ENCODE results near the gene ZNF83.
"Not testable (repeated sequence)": the region's sequence is repeated elsewhere in the genome, so short reads cannot be mapped to it uniquely, and the experiment has no call there.

Gene ZNF83

GRCh38 chr19:52638601-52639000 lies 446 bp upstream of the ZNF83 start:
- peak; percentile 5 for DNase-seq

- no peak for DNase-seq
These were observed 2.2 kb downstream of the ZNF83 start for GRCh38 chr19:52635786-52636570.

- DNase-seq: not testable (repeated sequence)
These were observed 10.7 kb downstream of the ZNF83 start for GRCh38 chr19:52627441-52627840.

GRCh38 chr19:52626915-52627314 lies 11.2 kb downstream of the ZNF83 start:
- no peak for DNase-seq

- no peak for DNase-seq
These were observed 15.9 kb downstream of the ZNF83 start for GRCh38 chr19:52622261-52622660.

- DNase-seq: no peak
These were observed 16.8 kb downstream of the ZNF83 start for GRCh38 chr19:52621376-52621775.

GRCh38 chr19:52613299-52613906 lies 24.8 kb downstream of the ZNF83 start:
- no peak for DNase-seq

GRCh38 chr19:52603558-52604207 lies 34.5 kb downstream of the ZNF83 start:
- no peak for DNase-seq

- no peak for DNase-seq
These were observed 35.2 kb downstream of the ZNF83 start for GRCh38 chr19:52602941-52603340.

GRCh38 chr19:52601974-52602366 lies 36.2 kb downstream of the ZNF83 start:
- DNase-seq: not testable (repeated sequence)

- DNase-seq: peak; percentile 89
These were observed 36.9 kb downstream of the ZNF83 start for GRCh38 chr19:52601025-52601973.

GRCh38 chr19:52600639-52601024 lies 37.5 kb downstream of the ZNF83 start:
- peak; percentile 3 for DNase-seq

GRCh38 chr19:52599241-52599640 lies 38.9 kb downstream of the ZNF83 start:
- DNase-seq: no peak

GRCh38 chr19:52593441-52593840 lies 44.7 kb downstream of the ZNF83 start:
- DNase-seq: not testable (repeated sequence)

- DNase-seq: no peak
These were observed 45.9 kb downstream of the ZNF83 start for GRCh38 chr19:52592301-52592700.

GRCh38 chr19:52590728-52591127 lies 47.4 kb downstream of the ZNF83 start:
- no peak for DNase-seq

- no peak for DNase-seq
These were observed 52.6 kb downstream of the ZNF83 start for GRCh38 chr19:52585604-52586003.

GRCh38 chr19:52584736-52585440 lies 53.3 kb downstream of the ZNF83 start:
- DNase-seq: no peak

- DNase-seq: peak; percentile 92
These were observed 67.9 kb downstream of the ZNF83 start, which contains the start of gene ZNF701 for GRCh38 chr19:52570000-52570861. ZNF701 (plus strand) TSS chr19:52570287; CDS start chr19:52574148, 3,861 bp downstream.

- not testable (repeated sequence) for DNase-seq
These were observed 68.5 kb downstream of the ZNF83 start for GRCh38 chr19:52569638-52569999.

- DNase-seq: no peak
These were observed 70.2 kb downstream of the ZNF83 start for GRCh38 chr19:52567921-52568320.
